Tibial nerve (tissue), 4 donors: ENCODE measurements around the gene EDEM2.

Experiments
- CTCF ChIP-seq, 5 experiments: fragments of 200-600 bp in 3 of 5; fragments of 450-650 bp in 2 of 5; sonication (generic) in 3 of 5; IDR thresholded peaks; one replicate each; pipeline ENCODE4 v1.5.1; 2016 to 2019; ENCODE audit warnings: antibody characterized with exemption in 5 of 5, mild to moderate bottlenecking in 3 of 5, moderate library complexity in 2 of 5
- EP300 ChIP-seq, 2 donors: sonication (generic); formaldehyde crosslinking; IDR thresholded peaks; one replicate each; pipeline ENCODE4 v1.6.1; 2017; ENCODE audit warnings: antibody characterized with exemption in 2 of 2, mild to moderate bottlenecking in 1 of 2
- POLR2A ChIP-seq, 2 donors: fragments of 450-650 bp; IDR thresholded peaks; one replicate each; pipeline ENCODE4 v1.6.1; 2017; ENCODE audit warnings: antibody characterized with exemption in 2 of 2, mild to moderate bottlenecking in 2 of 2, moderate library complexity in 2 of 2

GRCh38 chr20:35192118-35192872 is 45.2 kb upstream of the EDEM2 start:
- no peak for TF ChIP-seq CTCF (IDR thresholded peaks at IDR 0.05)
- TF ChIP-seq POLR2A (IDR thresholded peaks at IDR 0.05): no peak
- TF ChIP-seq EP300 (IDR thresholded peaks at IDR 0.05): no peak
